ENCODE results near the gene TEKT3.

GRCh38 chr17:15332338-15332737, 9.1 kb downstream of the TEKT3 start:
- no peak for TF ChIP-seq CTCF (IDR thresholded peaks at IDR 0.05; ENCODE audit: low read depth, low read length, missing input control)
- TF ChIP-seq TAF1 (conservative IDR thresholded peaks at IDR 0.05), result no peak
- TF ChIP-seq GABPA (IDR thresholded peaks at IDR 0.05 in 1 of 2, conservative IDR thresholded peaks at IDR 0.05 in 1 of 2), result no peak
- TF ChIP-seq RAD21 (IDR thresholded peaks at IDR 0.05), result no peak
- no peak for TF ChIP-seq REST (IDR thresholded peaks at IDR 0.05)
- TF ChIP-seq FOXA1 (IDR thresholded peaks at IDR 0.05), result no peak
- no peak for TF ChIP-seq HNF4A (conservative IDR thresholded peaks at IDR 0.05)
- no peak for TF ChIP-seq ZBTB33 (IDR thresholded peaks at IDR 0.05)
- no peak for TF ChIP-seq ATF3 (IDR thresholded peaks at IDR 0.05)
- TF ChIP-seq MAX (IDR thresholded peaks at IDR 0.05), result no peak
- no peak for TF ChIP-seq YY1 (IDR thresholded peaks at IDR 0.05)
- no peak for TF ChIP-seq JUND (IDR thresholded peaks at IDR 0.05)
- TF ChIP-seq EGR1 (IDR thresholded peaks at IDR 0.05; ENCODE audit: low read depth in 2 of 2), result no peak
- no peak for TF ChIP-seq SP1 (IDR thresholded peaks at IDR 0.05)
